SK-N-SH (cell line): ENCODE data around the gene HS3ST5. TPM values are rescaled to one million over a fixed set of nuclear protein-coding genes. Genes with fewer than 3 reads are reported as not detected.

Experiments used
- CTCF ChIA-PET: fragments of 300-600, 350-600 bp; formaldehyde crosslinking; extraction: SDS; loops from one replicate; lab custom pipeline; 2021; lab: Yijun Ruan, JAX
- POLR2A ChIA-PET: fragments of 350-600 bp; sonication (Branson Sonifier 250); formaldehyde crosslinking; extraction: SDS; loops from one replicate; lab custom pipeline; 2020; ENCODE audit warnings: antibody characterized with exemption, inconsistent platforms; lab: Yijun Ruan, JAX
- DNase-seq: peaks from one replicate; pipeline ENCODE4 v3.0.0; 2012
- H2AFZ ChIP-seq: fragments of 200-600 bp; sonication (generic); 2 replicates; pipeline ENCODE4 v1.8.1; 2016; ENCODE audit warnings: antibody characterized with exemption, mild to moderate bottlenecking, low read depth
- H3F3A ChIP-seq: fragments of 200-600 bp; sonication (generic); replicated peaks from 2 replicates; pipeline ENCODE3; 2016; ENCODE audit warnings: antibody characterized with exemption, mild to moderate bottlenecking; ENCODE audit not compliant: insufficient read depth
- H3K27ac ChIP-seq, 2 experiments: fragments of 200-500 bp in 1 of 2; fragments of 200-600 bp in 1 of 2; sonication (Bioruptor generic) in 1 of 2; sonication (generic), shearing (Covaris generic) in 1 of 2; 2 replicates each; pipeline versions ENCODE4 v1.5.1 to v1.6.1; 2014 to 2016; ENCODE audit warnings: low read depth in 2 of 2, inconsistent platforms in 1 of 2, low read length in 1 of 2, mild to moderate bottlenecking in 1 of 2, mixed read lengths in 1 of 2
- H3K27me3 ChIP-seq: fragments of 200-600 bp; sonication (generic), shearing (Covaris generic); 2 replicates; pipeline ENCODE4 v1.6.1; 2016; ENCODE audit warnings: mixed run types; ENCODE audit not compliant: insufficient read depth
- H3K36me3 ChIP-seq, 2 experiments: fragments of 200-500 bp in 1 of 2; fragments of 200-600 bp in 1 of 2; sonication (Bioruptor generic) in 1 of 2; sonication (generic) in 1 of 2; replicated peaks in 1 of 2; 2 replicates each; pipeline versions ENCODE3 to v1.5.1; 2014 to 2016; ENCODE audit warnings: low read length in 1 of 2, mild to moderate bottlenecking in 1 of 2; ENCODE audit not compliant: insufficient read depth in 2 of 2, control insufficient read depth in 1 of 2
- H3K4me1 ChIP-seq, 2 experiments: fragments of 200-500 bp in 1 of 2; fragments of 200-600 bp in 1 of 2; sonication (Bioruptor generic) in 1 of 2; sonication (generic), shearing (Covaris generic) in 1 of 2; 2 replicates each; pipeline versions ENCODE4 v1.5.1 to v1.6.1; 2014 to 2016; ENCODE audit warnings: low read depth in 1 of 2, low read length in 1 of 2, mixed run types in 1 of 2; ENCODE audit not compliant: insufficient read depth in 2 of 2, control insufficient read depth in 1 of 2
- H3K4me2 ChIP-seq: fragments of 200-600 bp; sonication (generic), shearing (Covaris generic); 2 replicates; pipeline ENCODE4 v1.6.1; 2017; ENCODE audit warnings: mixed run types
- H3K4me3 ChIP-seq, 2 experiments: fragments of 200-500 bp in 1 of 2; fragments of 200-600 bp in 1 of 2; sonication (Bioruptor generic) in 1 of 2; sonication (generic), shearing (Covaris generic) in 1 of 2; 2 replicates each; pipeline versions ENCODE4 v1.5.1 to v1.8.1; 2014 to 2016; ENCODE audit warnings: low read depth in 2 of 2, inconsistent platforms in 1 of 2, low read length in 1 of 2, mild to moderate bottlenecking in 1 of 2, mixed read lengths in 1 of 2, moderate library complexity in 1 of 2
- H3K79me2 ChIP-seq: fragments of 200-600 bp; sonication (generic); 2 replicates; pipeline ENCODE4 v1.8.1; 2017; ENCODE audit warnings: mild to moderate bottlenecking; ENCODE audit not compliant: insufficient read depth
- H3K9ac ChIP-seq: fragments of 200-600 bp; sonication (generic); 2 replicates; pipeline ENCODE4 v1.6.1; 2017; ENCODE audit warnings: mixed run types
- H3K9me2 ChIP-seq: fragments of 200-600 bp; sonication (generic); 2 replicates; pipeline ENCODE4 v1.6.1; 2017; ENCODE audit warnings: mixed run types
- H3K9me3 ChIP-seq: fragments of 200-600 bp; sonication (generic); 2 replicates; pipeline ENCODE4 v1.6.1; 2017; ENCODE audit warnings: mixed run types, mild to moderate bottlenecking, moderate library complexity
- H4K20me1 ChIP-seq: fragments of 200-600 bp; sonication (generic); 2 replicates; pipeline ENCODE4 v1.6.1; 2017; ENCODE audit warnings: mild to moderate bottlenecking, mixed run types; ENCODE audit not compliant: insufficient read depth
- ELF1 ChIP-seq: IDR thresholded peaks from 2 replicates; pipeline ENCODE4 v1.4.0; 2012
- EP300 ChIP-seq, 2 experiments: IDR thresholded peaks; 2 replicates each; pipeline versions ENCODE4 v1.4.0 to v1.6.1; 2012; ENCODE audit warnings: borderline replicate concordance in 1 of 2, low read depth in 1 of 2, low read length in 1 of 2
- EZH2phosphoT487 ChIP-seq: fragments of 200-600 bp; sonication (generic); IDR thresholded peaks from 2 replicates; pipeline ENCODE4 v1.6.1; 2017; ENCODE audit warnings: low read depth, mixed run types, mild to moderate bottlenecking, antibody characterized with exemption, moderate library complexity, borderline replicate concordance
- FOXJ3 ChIP-seq: sonication (generic); formaldehyde crosslinking; IDR thresholded peaks from 2 replicates; pipeline ENCODE4 v1.5.1; 2020; ENCODE audit warnings: mild to moderate bottlenecking, missing genetic modification reagents
- GABPA ChIP-seq: IDR thresholded peaks from 2 replicates; pipeline ENCODE4 v1.4.0; 2012; ENCODE audit warnings: low read depth, mild to moderate bottlenecking
- GATA2 ChIP-seq: sonication (generic); formaldehyde crosslinking; IDR thresholded peaks from 2 replicates; pipeline ENCODE4 v1.5.0; 2020; ENCODE audit warnings: mild to moderate bottlenecking, missing genetic modification reagents
- JUND ChIP-seq: IDR thresholded peaks from 2 replicates; pipeline ENCODE4 v1.4.0; 2012
- MEF2A ChIP-seq: IDR thresholded peaks from 2 replicates; pipeline ENCODE4 v1.4.0; 2012; ENCODE audit warnings: low read depth, borderline replicate concordance
- MXI1 ChIP-seq: IDR thresholded peaks from 2 replicates; pipeline ENCODE4 v1.6.1; 2012; ENCODE audit warnings: mild to moderate bottlenecking, low read depth, low read length, improper control_type of control experiment
- POLR2AphosphoS5 ChIP-seq: IDR thresholded peaks from 2 replicates; pipeline ENCODE4 v1.6.1; 2012; ENCODE audit warnings: low read depth, low read length
- RCOR1 ChIP-seq: fragments of 150-350 bp; IDR thresholded peaks from 2 replicates; pipeline ENCODE4 v1.6.1; 2017; ENCODE audit warnings: antibody characterized with exemption, low read length
- RFX5 ChIP-seq: IDR thresholded peaks from 2 replicates; pipeline ENCODE4 v1.6.1; 2012; ENCODE audit warnings: mild to moderate bottlenecking, improper control_type of control experiment, low read length
- RXRA ChIP-seq: IDR thresholded peaks from 2 replicates; pipeline ENCODE4 v1.4.0; 2012; ENCODE audit warnings: low read depth, mild to moderate bottlenecking, borderline replicate concordance
- TAF1 ChIP-seq: IDR thresholded peaks from 2 replicates; pipeline ENCODE4 v1.6.1; 2012; ENCODE audit warnings: low read depth, mild to moderate bottlenecking, low read length, moderate library complexity, borderline replicate concordance
- TCF12 ChIP-seq: IDR thresholded peaks from 2 replicates; pipeline ENCODE4 v1.4.0; 2012
- TEAD4 ChIP-seq: IDR thresholded peaks from 2 replicates; pipeline ENCODE4 v1.4.0; 2012; ENCODE audit warnings: mild to moderate bottlenecking, borderline replicate concordance; ENCODE audit not compliant: insufficient read depth
- USF1 ChIP-seq: IDR thresholded peaks from 2 replicates; pipeline ENCODE4 v1.4.0; 2012; ENCODE audit warnings: low read depth, borderline replicate concordance
- WGBS: methylation state at CpG from one replicate; pipeline ENCODE4 v1.1.6; 2017; ENCODE audit warnings: low lambda C conversion rate; 5-methylcytosine and 5-hydroxymethylcytosine counted together
- polyA plus RNA-seq, 3 experiments: library from polyadenylated mRNA; depleted of rRNA; stranded (reverse); fragments of >200 nt; gene quantifications; 2 replicates each; pipeline ENCODE4 v1.2.3, GENCODE V29; 2012
- TF ChIP-seq, protein P1 (sequence below): IDR thresholded peaks from 2 replicates; pipeline ENCODE4 v1.4.0; 2012; ENCODE audit warnings: low read depth
- TF ChIP-seq, protein P2 (sequence below): fragments of 150-350 bp; IDR thresholded peaks from 2 replicates; pipeline ENCODE4 v1.6.1; 2016; ENCODE audit warnings: mild to moderate bottlenecking, low read depth, low read length
- TF ChIP-seq, protein P3 (sequence below): IDR thresholded peaks from 2 replicates; pipeline ENCODE4 v1.6.1; 2012; ENCODE audit warnings: mild to moderate bottlenecking, low read depth, low read length, moderate library complexity

Gene HS3ST5
- polyA plus RNA-seq, 1 of the 3 experiments (the other 2 are of a cell fraction) = 0.02 TPM

GRCh38 chr6:114138577-114139248, 204.1 kb downstream of the HS3ST5 start:
- Histone ChIP-seq H3K9me2 (no peaks in the 10 kb centered on the region), H3K4me3 (no peak overlapping the region), H3K27ac (no peak overlapping the region), H3K9me3 (no peaks in the 10 kb centered on the region), H4K20me1 (no peaks in the 10 kb centered on the region), H3K36me3 (no peaks in the 10 kb centered on the region), H3K4me1 (no peaks in the 10 kb centered on the region; a peak in 1 of 4 replicates), H3K79me2 (no peaks in the 10 kb centered on the region), H3K4me2 (no peak overlapping the region), H3K9ac (no peak overlapping the region), H3K27me3 (no peaks in the 10 kb centered on the region; the same call in 1 of the 2 replicates), H2AFZ (no peak overlapping the region), H3F3A (no peaks in the 10 kb centered on the region)
- WGBS = 53% methylated on average over 4 of the region's 4 CpGs
- ChIA-PET CTCF (no interaction called here), POLR2A (no interaction called here)
- TF ChIP-seq GABPA = no peak
- TF ChIP-seq, protein P1, sequence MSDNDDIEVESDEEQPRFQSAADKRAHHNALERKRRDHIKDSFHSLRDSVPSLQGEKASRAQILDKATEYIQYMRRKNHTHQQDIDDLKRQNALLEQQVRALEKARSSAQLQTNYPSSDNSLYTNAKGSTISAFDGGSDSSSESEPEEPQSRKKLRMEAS = no peak
- TF ChIP-seq TAF1 = no peak
- TF ChIP-seq RCOR1 = no peak
- no peak for TF ChIP-seq RXRA
- no peak for TF ChIP-seq MXI1
- TF ChIP-seq MEF2A = no peak
- TF ChIP-seq FOXJ3 (CRISPR knock-in tag) = no peak
- TF ChIP-seq TCF12 = no peak
- DNase-seq = no peak

DNA sequence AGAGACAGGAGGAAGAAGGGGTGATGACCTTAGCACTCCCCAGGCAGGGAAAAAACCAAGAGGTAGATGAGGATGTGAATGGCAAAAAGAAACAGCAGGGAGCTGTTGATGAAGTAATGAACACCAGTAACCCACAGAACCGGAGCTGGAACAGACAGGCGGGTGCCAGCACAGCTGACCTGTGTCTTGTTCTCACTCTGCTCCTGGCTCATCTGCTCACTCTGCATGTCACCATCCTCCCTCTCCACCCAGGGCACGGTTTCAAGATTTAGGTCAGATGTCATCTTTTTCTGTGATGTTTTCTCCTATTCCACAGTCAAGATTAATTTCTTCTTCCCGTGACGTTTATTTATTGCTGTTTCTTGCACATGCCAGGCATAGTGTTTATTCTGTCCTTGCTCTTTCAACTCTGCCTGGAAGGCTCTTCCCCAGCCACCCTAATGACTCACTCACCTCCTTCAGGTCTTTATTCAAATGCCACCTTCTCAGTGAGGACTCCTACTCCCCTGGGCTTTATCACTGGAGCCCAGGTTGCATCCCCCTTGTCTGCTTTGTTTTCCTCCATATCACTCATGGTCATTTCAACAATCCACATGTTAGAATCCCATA, 207.4 kb downstream of the HS3ST5 start:
- Histone ChIP-seq H3K9ac (no peak overlapping the region), H3K4me2 (no peak overlapping the region), H3K36me3 (no peaks in the 10 kb centered on the region), H2AFZ (no peak overlapping the region), H3K27me3 (no peaks in the 10 kb centered on the region; the same call in 1 of the 2 replicates), H3K79me2 (no peaks in the 10 kb centered on the region), H3K4me3 (no peak overlapping the region), H3K27ac (no peak overlapping the region), H3K9me2 (no peaks in the 10 kb centered on the region), H4K20me1 (no peaks in the 10 kb centered on the region), H3F3A (no peaks in the 10 kb centered on the region), H3K4me1 (no peaks in the 10 kb centered on the region; a peak in 1 of 4 replicates), H3K9me3 (no peaks in the 10 kb centered on the region)
- CTCF ChIA-PET = no interaction called here
- TF ChIP-seq, protein P1 = no peak
- TF ChIP-seq USF1 (no peak), FOXJ3 (CRISPR knock-in tag) (no peak), TAF1 (no peak), EP300 (IDR thresholded peaks at IDR 0.05; ENCODE audit: borderline replicate concordance in 1 of 2, low read depth in 1 of 2, low read length in 1 of 2) (no peak), JUND (no peak), MXI1 (no peak), EZH2phosphoT487 (no peak), POLR2AphosphoS5 (no peak), ELF1 (no peak), GATA2 (no peak), RFX5 (no peak), TEAD4 (no peak)
- TF ChIP-seq, protein P2, sequence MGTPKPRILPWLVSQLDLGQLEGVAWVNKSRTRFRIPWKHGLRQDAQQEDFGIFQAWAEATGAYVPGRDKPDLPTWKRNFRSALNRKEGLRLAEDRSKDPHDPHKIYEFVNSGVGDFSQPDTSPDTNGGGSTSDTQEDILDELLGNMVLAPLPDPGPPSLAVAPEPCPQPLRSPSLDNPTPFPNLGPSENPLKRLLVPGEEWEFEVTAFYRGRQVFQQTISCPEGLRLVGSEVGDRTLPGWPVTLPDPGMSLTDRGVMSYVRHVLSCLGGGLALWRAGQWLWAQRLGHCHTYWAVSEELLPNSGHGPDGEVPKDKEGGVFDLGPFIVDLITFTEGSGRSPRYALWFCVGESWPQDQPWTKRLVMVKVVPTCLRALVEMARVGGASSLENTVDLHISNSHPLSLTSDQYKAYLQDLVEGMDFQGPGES = no peak
- TF ChIP-seq, protein P3, sequence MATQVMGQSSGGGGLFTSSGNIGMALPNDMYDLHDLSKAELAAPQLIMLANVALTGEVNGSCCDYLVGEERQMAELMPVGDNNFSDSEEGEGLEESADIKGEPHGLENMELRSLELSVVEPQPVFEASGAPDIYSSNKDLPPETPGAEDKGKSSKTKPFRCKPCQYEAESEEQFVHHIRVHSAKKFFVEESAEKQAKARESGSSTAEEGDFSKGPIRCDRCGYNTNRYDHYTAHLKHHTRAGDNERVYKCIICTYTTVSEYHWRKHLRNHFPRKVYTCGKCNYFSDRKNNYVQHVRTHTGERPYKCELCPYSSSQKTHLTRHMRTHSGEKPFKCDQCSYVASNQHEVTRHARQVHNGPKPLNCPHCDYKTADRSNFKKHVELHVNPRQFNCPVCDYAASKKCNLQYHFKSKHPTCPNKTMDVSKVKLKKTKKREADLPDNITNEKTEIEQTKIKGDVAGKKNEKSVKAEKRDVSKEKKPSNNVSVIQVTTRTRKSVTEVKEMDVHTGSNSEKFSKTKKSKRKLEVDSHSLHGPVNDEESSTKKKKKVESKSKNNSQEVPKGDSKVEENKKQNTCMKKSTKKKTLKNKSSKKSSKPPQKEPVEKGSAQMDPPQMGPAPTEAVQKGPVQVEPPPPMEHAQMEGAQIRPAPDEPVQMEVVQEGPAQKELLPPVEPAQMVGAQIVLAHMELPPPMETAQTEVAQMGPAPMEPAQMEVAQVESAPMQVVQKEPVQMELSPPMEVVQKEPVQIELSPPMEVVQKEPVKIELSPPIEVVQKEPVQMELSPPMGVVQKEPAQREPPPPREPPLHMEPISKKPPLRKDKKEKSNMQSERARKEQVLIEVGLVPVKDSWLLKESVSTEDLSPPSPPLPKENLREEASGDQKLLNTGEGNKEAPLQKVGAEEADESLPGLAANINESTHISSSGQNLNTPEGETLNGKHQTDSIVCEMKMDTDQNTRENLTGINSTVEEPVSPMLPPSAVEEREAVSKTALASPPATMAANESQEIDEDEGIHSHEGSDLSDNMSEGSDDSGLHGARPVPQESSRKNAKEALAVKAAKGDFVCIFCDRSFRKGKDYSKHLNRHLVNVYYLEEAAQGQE = no peak
- POLR2A ChIA-PET = no interaction called here
- no peak for DNase-seq
- 64% methylated on average over 5 of the region's 5 CpGs for WGBS
